ENCODE results near the gene B3GALT6. TPM values are rescaled to one million over a fixed set of nuclear protein-coding genes. Genes with fewer than 3 reads are reported as not detected.

B3GALT6 gene
- total RNA-seq, 1 experiment from 2014 or later: 8.6 TPM

DNA sequence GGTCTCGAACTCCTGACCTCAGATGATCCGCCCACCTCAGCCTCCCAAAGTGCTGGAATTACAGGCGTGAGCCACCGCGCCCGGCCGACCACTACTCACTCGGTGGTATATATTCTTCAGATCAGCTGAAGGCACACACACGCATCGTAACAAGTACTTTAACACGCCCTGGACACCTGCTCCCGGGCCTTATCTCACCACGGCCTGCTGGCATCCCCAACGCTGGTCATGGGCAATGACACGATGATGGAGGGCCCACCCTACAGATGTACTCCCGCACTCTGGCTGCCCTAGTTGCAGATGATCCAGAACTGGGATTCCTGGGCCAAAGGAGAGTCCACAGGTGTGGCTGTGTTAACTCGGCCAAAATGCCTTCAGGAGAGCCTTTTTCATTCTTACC, 30.0 kb downstream of the B3GALT6 start:
- DNase-seq: no peak
- H3K4me2 ChIP-seq (ENCODE audit: low read depth, low read length, poor library complexity, severe bottlenecking): no peak overlapping the region
- H3K27ac ChIP-seq (ENCODE audit: low read length): no peak overlapping the region
- H3K79me2 ChIP-seq (ENCODE audit: low read length): peaks cover under 1% of the 10 kb centered on the region; the same call in 1 of the 2 replicates
- no peaks in the 10 kb centered on the region for H3K4me1 ChIP-seq (ENCODE audit: low read length)
- no peak overlapping the region for H3K9ac ChIP-seq (ENCODE audit: low read length)
- H3K4me3 ChIP-seq (ENCODE audit: low read length): no peak overlapping the region
- H4K20me1 ChIP-seq (ENCODE audit: insufficient read depth, low read depth, low read length): 0 out of 2 replicates have a peak, but pooled peaks cover 8% of the 10 kb centered on the region
- H3K27me3 ChIP-seq (ENCODE audit: low read length): no peaks in the 10 kb centered on the region
- peaks cover 14% of the 10 kb centered on the region for H3K36me3 ChIP-seq (ENCODE audit: insufficient read depth, low read length)
- no peaks in the 10 kb centered on the region for H3K9me2 ChIP-seq (replicated peaks; ENCODE audit: insufficient read depth, low read length)
- H2AFZ ChIP-seq (ENCODE audit: low read length): no peak overlapping the region
- no peaks in the 10 kb centered on the region for H3K9me3 ChIP-seq (ENCODE audit: low read length)

DNA sequence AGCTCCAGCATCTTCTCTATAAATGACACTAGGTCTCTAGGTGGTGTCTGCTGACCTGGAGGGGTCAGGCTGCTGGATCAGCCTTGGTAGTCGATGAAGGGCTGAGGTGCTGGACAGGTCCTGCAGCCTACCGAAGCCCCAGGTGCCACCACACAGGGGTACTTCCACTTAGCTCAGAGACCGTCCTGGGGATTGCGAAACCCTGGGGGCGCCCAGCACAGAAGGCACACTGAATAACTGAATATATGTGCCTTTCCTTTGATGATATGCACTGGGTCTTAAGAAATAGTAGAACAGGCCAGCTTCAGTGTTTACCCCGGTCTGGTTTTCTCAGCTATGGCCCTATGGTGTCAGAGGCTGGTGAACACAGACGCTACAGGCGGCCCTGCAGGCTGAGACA, 30.7 kb downstream of the B3GALT6 start:
- Histone ChIP-seq H3K36me3 (ENCODE audit: insufficient read depth, low read length) (peaks cover 19% of the 10 kb centered on the region), H3K4me1 (ENCODE audit: low read length) (no peaks in the 10 kb centered on the region), H2AFZ (ENCODE audit: low read length) (no peak overlapping the region), H3K27ac (ENCODE audit: low read length) (no peak overlapping the region), H3K9me2 (replicated peaks; ENCODE audit: insufficient read depth, low read length) (no peaks in the 10 kb centered on the region), H3K9ac (ENCODE audit: low read length) (no peak overlapping the region), H3K79me2 (ENCODE audit: low read length) (peaks cover 7% of the 10 kb centered on the region), H3K4me3 (ENCODE audit: low read length) (no peak overlapping the region), H3K27me3 (ENCODE audit: low read length) (no peaks in the 10 kb centered on the region), H4K20me1 (ENCODE audit: insufficient read depth, low read depth, low read length) (peaks cover 12% of the 10 kb centered on the region; the same call in 1 of the 2 replicates), H3K9me3 (ENCODE audit: low read length) (no peaks in the 10 kb centered on the region), H3K4me2 (ENCODE audit: low read depth, low read length, poor library complexity, severe bottlenecking) (no peak overlapping the region)
- no peak for DNase-seq

DNA sequence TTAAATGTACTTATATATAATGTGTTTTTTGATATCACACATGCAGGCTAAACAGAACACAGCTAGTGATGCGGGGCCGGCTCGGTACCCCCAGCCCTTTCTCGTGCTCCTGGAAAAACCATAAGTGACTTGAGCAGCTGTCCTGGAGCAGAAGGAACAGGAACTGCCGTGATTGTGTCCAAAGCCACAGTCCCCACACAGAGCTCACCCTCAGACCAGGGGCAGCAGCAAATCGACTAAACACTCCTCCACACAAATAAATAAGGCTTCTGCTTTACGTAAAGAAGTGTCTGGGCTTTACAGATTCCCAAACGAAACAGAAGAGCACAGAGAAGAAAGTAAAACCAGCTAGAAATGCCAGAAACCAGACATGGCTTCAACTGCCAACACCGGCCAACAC, 32.0 kb downstream of the B3GALT6 start:
- Histone ChIP-seq H3K79me2 (ENCODE audit: low read length) (peaks cover 19% of the 10 kb centered on the region), H3K4me2 (ENCODE audit: low read depth, low read length, poor library complexity, severe bottlenecking) (no peak overlapping the region), H3K27ac (ENCODE audit: low read length) (no peak overlapping the region), H4K20me1 (ENCODE audit: insufficient read depth, low read depth, low read length) (peaks cover 19% of the 10 kb centered on the region; the same call in 1 of the 2 replicates), H3K9me3 (ENCODE audit: low read length) (no peaks in the 10 kb centered on the region), H3K36me3 (ENCODE audit: insufficient read depth, low read length) (peaks cover 19% of the 10 kb centered on the region), H3K27me3 (ENCODE audit: low read length) (no peaks in the 10 kb centered on the region), H3K4me3 (ENCODE audit: low read length) (no peak overlapping the region), H2AFZ (ENCODE audit: low read length) (no peak overlapping the region), H3K9ac (ENCODE audit: low read length) (no peak overlapping the region), H3K9me2 (replicated peaks; ENCODE audit: insufficient read depth, low read length) (no peaks in the 10 kb centered on the region), H3K4me1 (ENCODE audit: low read length) (no peaks in the 10 kb centered on the region)
- no peak for DNase-seq

GRCh38 chr1:1264868-1265272, 32.8 kb downstream of the B3GALT6 start:
- no peaks in the 10 kb centered on the region for H3K9me2 ChIP-seq (replicated peaks; ENCODE audit: insufficient read depth, low read length)
- no peak overlapping the region for H3K4me3 ChIP-seq (ENCODE audit: low read length)
- peaks cover 24% of the 10 kb centered on the region for H3K79me2 ChIP-seq (ENCODE audit: low read length)
- peaks cover 18% of the 10 kb centered on the region for H3K36me3 ChIP-seq (ENCODE audit: insufficient read depth, low read length)
- no peak overlapping the region for H3K9ac ChIP-seq (ENCODE audit: low read length)
- no peak overlapping the region for H3K27ac ChIP-seq (ENCODE audit: low read length)
- peaks cover 22% of the 10 kb centered on the region; the same call in 1 of the 2 replicates for H4K20me1 ChIP-seq (ENCODE audit: insufficient read depth, low read depth, low read length)
- no peaks in the 10 kb centered on the region for H3K4me1 ChIP-seq (ENCODE audit: low read length)
- DNase-seq: no peak
- no peaks in the 10 kb centered on the region for H3K9me3 ChIP-seq (ENCODE audit: low read length)
- no peak overlapping the region for H2AFZ ChIP-seq (ENCODE audit: low read length)
- H3K27me3 ChIP-seq (ENCODE audit: low read length): no peaks in the 10 kb centered on the region
- no peak overlapping the region for H3K4me2 ChIP-seq (ENCODE audit: low read depth, low read length, poor library complexity, severe bottlenecking)

GRCh38 chr1:1267488-1268283, 35.6 kb downstream of the B3GALT6 start:
- Histone ChIP-seq H4K20me1 (ENCODE audit: insufficient read depth, low read depth, low read length) (peaks cover 45% of the 10 kb centered on the region; the same call in 1 of the 2 replicates), H3K27me3 (ENCODE audit: low read length) (no peaks in the 10 kb centered on the region), H3K9ac (ENCODE audit: low read length) (no peak overlapping the region)

GRCh38 chr1:1268284-1268682, 36.2 kb downstream of the B3GALT6 start:
- no peak overlapping the region for H3K4me3 ChIP-seq (ENCODE audit: low read length)
- H3K4me2 ChIP-seq (ENCODE audit: low read depth, low read length, poor library complexity, severe bottlenecking): no peak overlapping the region
- H3K4me1 ChIP-seq (ENCODE audit: low read length): peaks cover 24% of the 10 kb centered on the region
- peaks cover 11% of the 10 kb centered on the region; the same call in 1 of the 2 replicates for H3K36me3 ChIP-seq (ENCODE audit: insufficient read depth, low read length)
- no peak overlapping the region for H2AFZ ChIP-seq (ENCODE audit: low read length)
- no peaks in the 10 kb centered on the region for H3K27me3 ChIP-seq (ENCODE audit: low read length)
- peaks cover 58% of the 10 kb centered on the region for H3K79me2 ChIP-seq (ENCODE audit: low read length)
- no peaks in the 10 kb centered on the region for H3K9me3 ChIP-seq (ENCODE audit: low read length)
- DNase-seq: no peak
- no peaks in the 10 kb centered on the region for H3K9me2 ChIP-seq (replicated peaks; ENCODE audit: insufficient read depth, low read length)
- H3K27ac ChIP-seq (ENCODE audit: low read length): no peak overlapping the region
- peaks cover 51% of the 10 kb centered on the region; the same call in 1 of the 2 replicates for H4K20me1 ChIP-seq (ENCODE audit: insufficient read depth, low read depth, low read length)
- no peak overlapping the region for H3K9ac ChIP-seq (ENCODE audit: low read length)

More at GRCh38 chr1:1267488-1268283, 35.6 kb downstream of the B3GALT6 start:
- Histone ChIP-seq H3K27ac (ENCODE audit: low read length) (no peak overlapping the region), H3K9me3 (ENCODE audit: low read length) (no peaks in the 10 kb centered on the region), H2AFZ (ENCODE audit: low read length) (no peak overlapping the region), H3K79me2 (ENCODE audit: low read length) (peaks cover 52% of the 10 kb centered on the region), H3K4me1 (ENCODE audit: low read length) (peaks cover 22% of the 10 kb centered on the region), H3K4me2 (ENCODE audit: low read depth, low read length, poor library complexity, severe bottlenecking) (no peak overlapping the region), H3K9me2 (replicated peaks; ENCODE audit: insufficient read depth, low read length) (no peaks in the 10 kb centered on the region), H3K4me3 (ENCODE audit: low read length) (no peak overlapping the region), H3K36me3 (ENCODE audit: insufficient read depth, low read length) (peaks cover 16% of the 10 kb centered on the region; the same call in 1 of the 2 replicates)
- no peak for DNase-seq

DNA sequence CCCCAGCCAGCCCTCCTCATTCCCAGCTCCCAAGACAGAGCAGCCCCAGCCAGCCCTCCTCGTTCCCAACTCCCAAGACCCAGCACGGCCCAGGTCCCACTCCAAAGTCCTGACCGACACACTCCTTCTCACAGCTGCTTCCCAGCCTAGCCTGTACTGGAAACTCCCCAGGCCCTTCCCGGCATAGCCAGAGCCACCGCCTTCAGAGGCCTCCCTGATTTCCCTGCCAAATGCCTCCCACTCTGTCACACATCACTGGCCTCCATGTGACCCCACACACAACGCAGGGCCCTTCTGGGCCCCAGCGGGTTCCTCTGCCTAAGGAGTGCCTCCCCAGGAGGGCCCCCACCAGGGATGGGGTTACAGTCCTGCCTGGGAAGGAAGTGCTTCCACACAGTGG, 38.8 kb downstream of the B3GALT6 start:
- peaks cover 61% of the 10 kb centered on the region for H3K79me2 ChIP-seq (ENCODE audit: low read length)
- no peaks in the 10 kb centered on the region for H3K27me3 ChIP-seq (ENCODE audit: low read length)
- no peak overlapping the region for H3K27ac ChIP-seq (ENCODE audit: low read length)
- H3K4me1 ChIP-seq (ENCODE audit: low read length): peaks cover 34% of the 10 kb centered on the region
- H3K9ac ChIP-seq (ENCODE audit: low read length): peak overlapping the region; percentile 39; the same call in 1 of the 2 replicates
- peak overlapping the region; percentile 37; the same call in 1 of the 2 replicates for H3K4me3 ChIP-seq (ENCODE audit: low read length)
- no peak for DNase-seq
- peaks cover 46% of the 10 kb centered on the region; the same call in 1 of the 2 replicates for H4K20me1 ChIP-seq (ENCODE audit: insufficient read depth, low read depth, low read length)
- H3K9me2 ChIP-seq (replicated peaks; ENCODE audit: insufficient read depth, low read length): no peaks in the 10 kb centered on the region
- no peak overlapping the region for H2AFZ ChIP-seq (ENCODE audit: low read length)
- H3K36me3 ChIP-seq (ENCODE audit: insufficient read depth, low read length): 0 out of 2 replicates have a peak, but pooled peaks cover 8% of the 10 kb centered on the region
- H3K9me3 ChIP-seq (ENCODE audit: low read length): no peaks in the 10 kb centered on the region
- peak overlapping the region; percentile 99 for H3K4me2 ChIP-seq (ENCODE audit: low read depth, low read length, poor library complexity, severe bottlenecking)
